Neural cell (in vitro differentiated cells): ENCODE measurements around the gene ACE. TPM values are rescaled to one million over a fixed set of nuclear protein-coding genes. Genes with fewer than 3 reads are reported as not detected.

Source experiments
- H2AFZ ChIP-seq: fragments of 200-600, 300-800 bp; sonication (generic), shearing (Covaris generic); 2 replicates; pipeline ENCODE4 v1.6.0; 2014; ENCODE audit warnings: low read depth, mild to moderate bottlenecking, antibody characterized with exemption, low read length, moderate library complexity
- H3F3A ChIP-seq: fragments of 200-600 bp; shearing (Covaris generic); 2 replicates; pipeline ENCODE4 v1.6.1; 2016; ENCODE audit warnings: mild to moderate bottlenecking, moderate library complexity, mixed read lengths, antibody characterized with exemption, low read length; ENCODE audit not compliant: insufficient read depth, poor library complexity, severe bottlenecking
- H3K27ac ChIP-seq: fragments of 200-600, 300-800 bp; sonication (generic), shearing (Covaris generic); 2 replicates; pipeline ENCODE4 v1.5.1; 2014; ENCODE audit warnings: mild to moderate bottlenecking, low read length, moderate library complexity
- H3K27me3 ChIP-seq: fragments of 300-800, 200-600 bp; sonication (generic), shearing (Covaris generic); 2 replicates; pipeline ENCODE4 v1.6.0; 2014; ENCODE audit warnings: mild to moderate bottlenecking, low read depth, low read length, moderate library complexity; ENCODE audit not compliant: insufficient read depth
- H3K36me3 ChIP-seq: fragments of 300-800, 200-600 bp; sonication (generic), shearing (Covaris generic); 2 replicates; pipeline ENCODE4 v1.5.1; 2014; ENCODE audit warnings: mild to moderate bottlenecking, antibody characterized with exemption, low read length, moderate library complexity; ENCODE audit not compliant: insufficient read depth
- H3K4me2 ChIP-seq: fragments of 300-800, 200-600 bp; sonication (generic), shearing (Covaris generic); 2 replicates; pipeline ENCODE4 v1.6.0; 2014; ENCODE audit warnings: mild to moderate bottlenecking, low read length
- H3K4me3 ChIP-seq: fragments of 300-800, 200-600 bp; sonication (generic), shearing (Covaris generic); 2 replicates; pipeline ENCODE4 v1.5.1; 2014; ENCODE audit warnings: mild to moderate bottlenecking, low read length, moderate library complexity
- H3K79me2 ChIP-seq: fragments of 200-600 bp; shearing (Covaris generic); replicated peaks from 2 replicates; pipeline ENCODE4 v1.6.0; 2014; ENCODE audit warnings: mild to moderate bottlenecking, low read length, moderate library complexity; ENCODE audit not compliant: insufficient read depth
- H3K9ac ChIP-seq: fragments of 300-800, 200-600 bp; sonication (generic), shearing (Covaris generic); 2 replicates; pipeline ENCODE4 v1.6.1; 2016; ENCODE audit warnings: mild to moderate bottlenecking, low read length, mixed read lengths
- H3K9me2 ChIP-seq: fragments of 200-600 bp; shearing (Covaris generic); 2 replicates; pipeline ENCODE4 v1.6.1; 2016; ENCODE audit warnings: mild to moderate bottlenecking, low read length, mixed read lengths; ENCODE audit not compliant: insufficient read depth
- H3K9me3 ChIP-seq: fragments of 200-600, 300-800 bp; sonication (generic), shearing (Covaris generic); 2 replicates; pipeline ENCODE4 v1.6.1; 2016; ENCODE audit warnings: mild to moderate bottlenecking, mixed run types, low read length, moderate library complexity, mixed read lengths
- H4K20me1 ChIP-seq: fragments of 200-600 bp; shearing (Covaris generic); 2 replicates; pipeline ENCODE4 v1.6.1; 2016; ENCODE audit warnings: mild to moderate bottlenecking, mixed run types; ENCODE audit not compliant: insufficient read depth
- EP300 ChIP-seq: fragments of 450-650 bp; conservative IDR thresholded peaks from 2 replicates; pipeline ENCODE4 v1.6.1; 2014; ENCODE audit warnings: antibody characterized with exemption, mild to moderate bottlenecking, moderate library complexity; ENCODE audit not compliant: poor library complexity, severe bottlenecking
- EZH2 ChIP-seq: fragments of 200-600, 300-800 bp; shearing (Covaris generic), sonication (generic); IDR thresholded peaks from 2 replicates; pipeline ENCODE4 v1.6.1; 2014; ENCODE audit warnings: antibody characterized with exemption, low read length, borderline replicate concordance, mild to moderate bottlenecking; ENCODE audit not compliant: insufficient read depth, poor library complexity, severe bottlenecking
- MXI1 ChIP-seq: fragments of 450-650 bp; conservative IDR thresholded peaks from 2 replicates; pipeline ENCODE4 v1.6.1; 2014; ENCODE audit warnings: antibody characterized with exemption, mild to moderate bottlenecking; ENCODE audit not compliant: poor library complexity, severe bottlenecking
- POLR2AphosphoS5 ChIP-seq: IDR thresholded peaks from 2 replicates; pipeline ENCODE4 v1.6.1; 2012
- RAD21 ChIP-seq: fragments of 450-650 bp; conservative IDR thresholded peaks from 2 replicates; pipeline ENCODE4 v1.6.1; 2014; ENCODE audit warnings: antibody characterized with exemption, mild to moderate bottlenecking, moderate library complexity
- REST ChIP-seq: IDR thresholded peaks from 2 replicates; pipeline ENCODE4 v1.6.1; 2012; ENCODE audit warnings: borderline replicate concordance
- SMC3 ChIP-seq: fragments of 450-650 bp; conservative IDR thresholded peaks from 2 replicates; pipeline ENCODE4 v1.6.1; 2014; ENCODE audit warnings: antibody characterized with exemption, mild to moderate bottlenecking, moderate library complexity; ENCODE audit not compliant: poor library complexity
- TAF1 ChIP-seq: IDR thresholded peaks from 2 replicates; pipeline ENCODE4 v1.6.1; 2012; ENCODE audit warnings: low read depth
- polyA plus RNA-seq: library from polyadenylated mRNA; depleted of rRNA; stranded (reverse); fragments of >200 nt; gene quantifications from 2 replicates; pipeline ENCODE4 v1.2.3, GENCODE V29; 2014
- TF ChIP-seq, protein P1 (sequence below): fragments of 450-650 bp; IDR thresholded peaks from 2 replicates; pipeline ENCODE4 v1.5.1; 2014; ENCODE audit warnings: antibody characterized with exemption, mild to moderate bottlenecking, moderate library complexity; ENCODE audit not compliant: poor library complexity, severe bottlenecking

ACE gene
- polyA plus RNA-seq, 1 donor from 2014 or later = 1.5 TPM

DNA sequence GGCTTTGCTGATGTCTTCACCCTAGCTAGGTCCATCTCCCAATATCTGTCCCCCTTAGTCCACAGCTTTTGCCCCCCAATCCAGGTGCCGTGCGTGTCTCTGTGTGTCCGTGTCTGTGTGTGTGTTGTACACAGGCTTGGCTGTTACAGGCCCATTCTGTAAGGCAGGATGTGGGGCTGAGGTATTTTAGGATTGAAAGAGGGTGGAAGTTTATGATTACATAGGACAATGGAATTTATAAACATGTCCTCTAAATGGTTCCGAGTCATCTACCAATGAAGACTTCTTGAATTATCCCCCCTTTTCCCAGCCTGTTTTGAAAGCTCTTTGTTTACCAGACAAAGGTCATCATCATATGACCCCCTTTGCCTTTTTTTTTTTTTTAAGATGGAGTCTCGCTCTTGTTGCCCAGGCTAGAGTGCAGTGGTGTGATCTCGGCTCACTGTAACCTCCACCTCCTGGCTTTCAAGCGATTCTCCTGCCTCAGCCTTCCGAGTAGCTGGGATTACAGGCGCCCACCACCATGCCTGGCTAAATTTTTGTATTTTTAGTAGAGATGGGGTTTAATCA lies 21.9 kb downstream of the ACE start:
- H3K4me2 ChIP-seq = no peak overlapping the region
- H3K79me2 ChIP-seq = no peaks in the 10 kb centered on the region

DNA sequence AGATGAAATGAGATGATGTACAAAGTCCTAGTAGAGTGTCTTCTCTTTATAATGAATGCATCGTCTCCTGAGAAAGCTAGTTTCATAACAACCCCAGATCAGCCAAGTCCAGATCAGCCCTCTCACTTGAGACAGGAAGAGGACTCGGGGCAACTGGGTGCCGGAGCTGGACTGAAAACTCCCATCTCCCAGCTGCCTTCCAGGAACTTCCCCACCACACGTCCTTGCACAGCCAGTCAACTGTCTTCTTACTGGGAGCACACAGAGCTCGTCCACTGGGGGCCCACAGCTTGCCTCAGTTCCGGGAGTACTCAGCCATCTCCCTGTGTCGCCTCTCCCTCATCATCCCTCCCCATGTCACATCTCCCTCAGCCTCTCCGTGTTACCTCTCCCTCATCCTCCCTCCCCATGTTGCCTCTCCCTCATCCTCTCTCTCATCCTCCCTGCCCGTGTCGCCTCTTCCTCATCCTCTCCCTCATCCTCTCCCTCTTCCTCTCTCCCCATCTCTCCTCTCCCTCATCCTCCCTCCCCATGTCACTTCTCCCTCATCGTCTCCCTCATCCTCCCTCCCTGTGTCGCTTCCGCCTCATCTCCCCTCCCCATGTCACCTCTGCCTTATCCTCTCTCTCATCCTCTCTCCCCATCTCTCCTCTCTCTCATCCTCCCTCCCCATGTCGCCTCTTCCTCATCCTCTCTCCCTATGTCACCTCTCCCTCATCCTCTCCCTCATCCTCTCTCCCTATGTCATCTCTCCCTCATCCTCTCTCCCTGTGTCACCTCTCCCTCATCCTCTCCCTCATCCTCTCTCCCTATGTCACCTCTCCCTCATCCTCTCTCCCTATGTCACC lies 23.9 kb downstream of the ACE start:
- Histone ChIP-seq H3K27ac (no peak overlapping the region), H3F3A (no peaks in the 10 kb centered on the region), H3K36me3 (no peaks in the 10 kb centered on the region), H4K20me1 (no peaks in the 10 kb centered on the region), H3K79me2 (no peaks in the 10 kb centered on the region), H3K4me3 (no peak overlapping the region), H3K9me3 (no peaks in the 10 kb centered on the region), H3K27me3 (peaks cover 3% of the 10 kb centered on the region), H2AFZ (no peak overlapping the region), H3K9me2 (no peaks in the 10 kb centered on the region), H3K9ac (no peak overlapping the region), H3K4me2 (no peak overlapping the region)
- TF ChIP-seq RAD21 = no peak
- TF ChIP-seq, protein P1, sequence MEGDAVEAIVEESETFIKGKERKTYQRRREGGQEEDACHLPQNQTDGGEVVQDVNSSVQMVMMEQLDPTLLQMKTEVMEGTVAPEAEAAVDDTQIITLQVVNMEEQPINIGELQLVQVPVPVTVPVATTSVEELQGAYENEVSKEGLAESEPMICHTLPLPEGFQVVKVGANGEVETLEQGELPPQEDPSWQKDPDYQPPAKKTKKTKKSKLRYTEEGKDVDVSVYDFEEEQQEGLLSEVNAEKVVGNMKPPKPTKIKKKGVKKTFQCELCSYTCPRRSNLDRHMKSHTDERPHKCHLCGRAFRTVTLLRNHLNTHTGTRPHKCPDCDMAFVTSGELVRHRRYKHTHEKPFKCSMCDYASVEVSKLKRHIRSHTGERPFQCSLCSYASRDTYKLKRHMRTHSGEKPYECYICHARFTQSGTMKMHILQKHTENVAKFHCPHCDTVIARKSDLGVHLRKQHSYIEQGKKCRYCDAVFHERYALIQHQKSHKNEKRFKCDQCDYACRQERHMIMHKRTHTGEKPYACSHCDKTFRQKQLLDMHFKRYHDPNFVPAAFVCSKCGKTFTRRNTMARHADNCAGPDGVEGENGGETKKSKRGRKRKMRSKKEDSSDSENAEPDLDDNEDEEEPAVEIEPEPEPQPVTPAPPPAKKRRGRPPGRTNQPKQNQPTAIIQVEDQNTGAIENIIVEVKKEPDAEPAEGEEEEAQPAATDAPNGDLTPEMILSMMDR = no peak
- TF ChIP-seq EZH2 = no peak
- no peak for TF ChIP-seq MXI1
- TF ChIP-seq TAF1 = no peak
- no peak for TF ChIP-seq EP300
- TF ChIP-seq SMC3 = no peak

More for the DNA sequence above, 21.9 kb downstream of the ACE start:
- Histone ChIP-seq H4K20me1 (no peaks in the 10 kb centered on the region), H3F3A (no peaks in the 10 kb centered on the region), H3K4me3 (no peak overlapping the region), H3K27ac (no peak overlapping the region), H3K36me3 (no peaks in the 10 kb centered on the region), H2AFZ (no peak overlapping the region), H3K9me3 (no peaks in the 10 kb centered on the region), H3K9me2 (no peaks in the 10 kb centered on the region), H3K27me3 (peaks cover 3% of the 10 kb centered on the region), H3K9ac (no peak overlapping the region)
- TF ChIP-seq, protein P1 = no peak
- TF ChIP-seq REST (no peak), MXI1 (no peak), TAF1 (no peak), EP300 (no peak), POLR2AphosphoS5 (no peak), EZH2 (no peak), RAD21 (no peak)
